ENCODE results near the gene FAM151A. TPM values are rescaled to one million over a fixed set of nuclear protein-coding genes. Genes with fewer than 3 reads are reported as not detected.

Gene FAM151A
- not detected in 2 replicates for total RNA-seq

GRCh38 chr1:54623216-54624007 is at the start of gene FAM151A:
FAM151A (minus strand) TSS chr1:54623525; CDS start chr1:54623395, 130 bp downstream.
- no peak for DNase-seq (ENCODE audit: low read depth, low spot score)

GRCh38 chr1:54671985-54672608 is 48.8 kb upstream of the FAM151A start:
- no peak for DNase-seq (ENCODE audit: low read depth, low spot score)

GRCh38 chr1:54668567-54668966 is 45.2 kb upstream of the FAM151A start:
- no peak for DNase-seq (ENCODE audit: low read depth, low spot score)

GRCh38 chr1:54667797-54668196 is 44.5 kb upstream of the FAM151A start:
- no peak for DNase-seq (ENCODE audit: low read depth, low spot score)

- no peak for DNase-seq (ENCODE audit: low read depth, low spot score)
Measured at GRCh38 chr1:54666333-54666732, 43.0 kb upstream of the FAM151A start.

GRCh38 chr1:54665852-54666251 is 42.5 kb upstream of the FAM151A start:
- DNase-seq (ENCODE audit: low read depth, low spot score), result no peak

GRCh38 chr1:54664364-54664763 is 41.0 kb upstream of the FAM151A start:
- DNase-seq (ENCODE audit: low read depth, low spot score), result no peak

- no peak for DNase-seq (ENCODE audit: low read depth, low spot score)
Measured at GRCh38 chr1:54663725-54664124, 40.4 kb upstream of the FAM151A start.

GRCh38 chr1:54658164-54658913 is 35.0 kb upstream of the FAM151A start:
- DNase-seq (ENCODE audit: low read depth, low spot score), result no peak

GRCh38 chr1:54653036-54653435 is 29.7 kb upstream of the FAM151A start:
- no peak for DNase-seq (ENCODE audit: low read depth, low spot score)

GRCh38 chr1:54652168-54652567 is 28.8 kb upstream of the FAM151A start:
- DNase-seq (ENCODE audit: low read depth, low spot score), result no peak

GRCh38 chr1:54651608-54652007 is 28.3 kb upstream of the FAM151A start:
- DNase-seq (ENCODE audit: low read depth, low spot score), result no peak

- DNase-seq (ENCODE audit: low read depth, low spot score), result no peak
Measured at GRCh38 chr1:54650417-54650816, 27.1 kb upstream of the FAM151A start.

- DNase-seq (ENCODE audit: low read depth, low spot score), result no peak
Measured at GRCh38 chr1:54649921-54650320, 26.6 kb upstream of the FAM151A start.

- DNase-seq (ENCODE audit: low read depth, low spot score), result no peak
Measured at GRCh38 chr1:54649130-54649898, 26.0 kb upstream of the FAM151A start.

- DNase-seq (ENCODE audit: low read depth, low spot score), result no peak
Measured at GRCh38 chr1:54645806-54646676, 22.7 kb upstream of the FAM151A start.

GRCh38 chr1:54643736-54644135 is 20.4 kb upstream of the FAM151A start:
- no peak for DNase-seq (ENCODE audit: low read depth, low spot score)

- no peak for DNase-seq (ENCODE audit: low read depth, low spot score)
Measured at GRCh38 chr1:54640863-54641836, 17.8 kb upstream of the FAM151A start, which contains the start of gene MROH7. MROH7 (plus strand) TSS chr1:54641786; CDS start chr1:54652927, 11,141 bp downstream.

GRCh38 chr1:54640361-54640760 is 17.0 kb upstream of the FAM151A start:
- DNase-seq (ENCODE audit: low read depth, low spot score), result no peak

Data from pulmonary artery endothelial cell (primary cell).